ENCODE data around the gene PSENEN.

Gene PSENEN

DNA sequence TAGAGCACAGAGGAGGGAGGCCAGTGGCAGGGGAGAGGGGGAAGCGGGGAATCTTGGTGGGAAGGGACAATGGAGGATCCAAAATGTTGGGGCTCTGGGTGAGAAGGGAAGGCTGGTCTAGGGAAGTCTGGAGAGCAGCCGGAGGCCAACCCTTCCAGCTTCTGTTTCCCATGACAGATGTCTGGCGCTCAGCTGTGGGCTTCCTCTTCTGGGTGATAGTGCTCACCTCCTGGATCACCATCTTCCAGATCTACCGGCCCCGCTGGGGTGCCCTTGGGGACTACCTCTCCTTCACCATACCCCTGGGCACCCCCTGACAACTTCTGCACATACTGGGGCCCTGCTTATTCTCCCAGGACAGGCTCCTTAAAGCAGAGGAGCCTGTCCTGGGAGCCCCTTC is 1.1 kb downstream of the PSENEN start:
- TF ChIP-seq TAF1 (IDR thresholded peaks at IDR 0.05; ENCODE audit: low read depth, low read length): no peak
- TF ChIP-seq POLR2A (IDR thresholded peaks at IDR 0.05; ENCODE audit: low read depth, low read length): no peak
- TF ChIP-seq POU2F2 (IDR thresholded peaks at IDR 0.05; ENCODE audit: low read depth, low read length): no peak
- TF ChIP-seq SPI1 (IDR thresholded peaks at IDR 0.05; ENCODE audit: low read depth, low read length): no peak
- no peak for TF ChIP-seq PAX5 (IDR thresholded peaks at IDR 0.05; ENCODE audit: insufficient read depth, low read length, severe bottlenecking)
- TF ChIP-seq POLR2AphosphoS5 (IDR thresholded peaks at IDR 0.05; ENCODE audit: low read depth, low read length): no peak

DNA sequence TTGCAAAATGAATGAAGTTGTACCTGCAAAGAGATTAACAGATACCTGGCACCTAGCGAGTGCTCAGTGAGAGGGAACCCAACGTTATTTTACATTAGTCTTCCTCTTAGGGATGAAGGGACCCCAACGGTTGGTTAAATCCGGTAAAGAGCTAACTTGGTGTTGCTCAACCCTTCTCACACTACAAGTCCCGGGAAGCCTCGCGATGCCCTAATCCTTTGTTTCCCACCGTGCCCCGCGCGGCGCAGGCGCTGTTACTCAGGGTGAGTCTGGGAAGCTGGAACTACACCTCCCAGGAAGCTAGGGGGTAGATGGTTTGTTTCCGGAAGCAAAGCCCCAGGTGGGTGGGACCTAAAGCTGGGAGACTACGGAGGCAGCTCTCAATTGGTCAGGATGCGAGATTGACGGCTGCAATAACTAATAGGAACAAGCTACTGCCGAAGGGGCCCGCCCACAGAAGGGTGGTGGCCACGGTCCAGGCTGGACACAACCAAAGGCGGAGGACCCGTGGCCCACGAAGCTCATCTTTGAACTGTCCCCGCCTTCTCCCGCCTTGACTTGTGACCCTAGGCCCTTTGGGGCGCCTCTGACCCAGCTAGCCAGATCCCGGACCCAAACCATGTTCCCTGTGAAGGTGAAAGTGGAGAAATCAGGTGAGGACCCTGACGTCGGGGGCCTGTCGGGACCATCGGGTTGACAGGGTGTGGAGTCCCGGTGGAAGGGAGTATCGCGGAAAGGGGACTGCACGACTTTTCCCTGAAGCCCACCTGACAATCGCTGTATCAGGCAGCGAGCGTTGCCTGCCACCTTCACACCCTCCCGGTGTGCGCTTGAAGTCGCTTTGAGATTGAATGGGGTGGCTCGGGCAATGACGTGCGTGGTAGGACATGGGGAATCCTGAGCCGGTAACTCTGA is 2.9 kb downstream of the PSENEN start, which contains the start of gene LIN37:
Gene LIN37, plus strand, starts transcription at position 471 of the 915 bp plus-strand sequence. Its CDS starts 149 bp downstream, at position 620.
- no peak for TF ChIP-seq SPI1 (IDR thresholded peaks at IDR 0.05; ENCODE audit: low read depth, low read length)
- 0 out of 2 replicates have a peak, but pooled peaks have one; percentile 31 for TF ChIP-seq POLR2AphosphoS5 (IDR thresholded peaks at IDR 0.05; ENCODE audit: low read depth, low read length)
- peak; percentile 55; the same call in 1 of the 2 replicates for TF ChIP-seq POU2F2 (IDR thresholded peaks at IDR 0.05; ENCODE audit: low read depth, low read length)
- peak; percentile 26; the same call in 1 of the 2 replicates for TF ChIP-seq POLR2A (IDR thresholded peaks at IDR 0.05; ENCODE audit: low read depth, low read length)
- TF ChIP-seq TAF1 (IDR thresholded peaks at IDR 0.05; ENCODE audit: low read depth, low read length): no peak
- DNase-seq (ENCODE audit: insufficient read length, low spot score) (peak; percentile 84), FAIRE-seq (peak; percentile 98)

More for the DNA sequence above, 1.1 kb downstream of the PSENEN start:
- no peak for FAIRE-seq
- no peak for DNase-seq (ENCODE audit: insufficient read length, low spot score)

DNA sequence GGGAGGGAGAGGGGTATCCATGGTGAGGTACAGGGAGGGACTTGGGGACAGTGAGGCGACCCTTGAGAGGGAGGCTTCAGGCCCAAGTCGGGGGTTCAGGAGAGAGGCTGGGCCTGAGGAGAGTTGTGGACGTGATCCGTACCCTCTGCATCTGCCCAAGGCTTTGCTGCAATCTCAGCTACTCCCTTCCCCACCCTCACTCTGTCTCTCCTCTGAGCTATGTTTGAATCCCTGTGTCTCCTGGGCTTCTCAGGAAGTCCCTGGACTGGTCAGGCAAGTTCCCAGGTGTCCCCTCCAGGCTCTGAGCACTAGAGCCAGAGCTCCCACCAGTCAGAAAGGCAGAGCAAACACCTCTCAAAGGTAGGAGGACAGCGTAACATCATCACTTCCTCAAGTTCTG is 4.7 kb downstream of the PSENEN start:
- no peak for DNase-seq (ENCODE audit: insufficient read length, low spot score)
- TF ChIP-seq POU2F2 (IDR thresholded peaks at IDR 0.05; ENCODE audit: low read depth, low read length) (no peak), TAF1 (IDR thresholded peaks at IDR 0.05; ENCODE audit: low read depth, low read length) (no peak), POLR2AphosphoS5 (IDR thresholded peaks at IDR 0.05; ENCODE audit: low read depth, low read length) (no peak), SPI1 (IDR thresholded peaks at IDR 0.05; ENCODE audit: low read depth, low read length) (no peak), POLR2A (IDR thresholded peaks at IDR 0.05; ENCODE audit: low read depth, low read length) (no peak), PAX5 (IDR thresholded peaks at IDR 0.05; ENCODE audit: insufficient read depth, low read length, severe bottlenecking) (no peak)
- no peak for FAIRE-seq

DNA sequence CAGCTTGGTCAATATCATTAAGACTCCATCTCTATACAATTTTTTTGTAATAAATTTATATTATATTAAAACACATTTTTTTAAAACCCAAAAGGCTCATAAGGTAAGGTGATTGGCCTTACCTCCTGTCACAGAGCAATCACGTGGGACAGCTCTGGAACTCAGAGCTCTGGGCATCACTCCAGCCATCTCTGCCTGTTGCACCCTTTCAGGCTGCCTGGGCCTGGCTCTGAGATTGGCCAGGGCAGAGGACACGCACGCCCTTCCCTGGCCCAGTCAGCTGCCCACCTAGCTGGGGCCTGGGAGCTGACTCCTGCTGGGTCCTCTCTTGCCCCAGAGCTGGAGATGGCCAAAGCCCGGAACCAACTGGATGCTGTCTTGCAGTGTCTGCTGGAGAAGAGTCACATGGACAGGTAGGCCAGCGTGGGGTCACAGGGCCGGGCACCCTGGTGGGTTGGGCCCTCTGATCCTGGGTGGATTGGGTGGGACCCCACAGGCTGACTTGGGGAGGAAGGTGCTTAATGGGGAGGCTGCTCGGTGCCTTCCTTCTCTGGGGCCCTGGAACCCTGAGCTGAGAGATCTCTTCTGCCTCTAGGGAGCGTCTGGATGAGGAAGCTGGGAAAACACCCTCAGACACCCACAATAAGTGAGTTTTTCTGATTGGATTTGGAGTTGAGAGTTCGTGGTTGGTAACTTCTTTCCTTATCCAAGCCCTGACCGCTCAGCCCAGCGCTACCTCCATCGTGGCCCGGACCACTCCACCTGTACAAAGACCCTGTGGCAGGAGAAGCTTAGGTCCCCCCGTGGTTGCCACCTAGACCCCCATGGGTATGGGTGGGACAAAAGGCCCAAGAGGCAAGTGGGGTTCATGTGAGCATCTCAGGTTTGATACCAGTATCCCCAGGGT is 6.6 kb downstream of the PSENEN start:
- DNase-seq (ENCODE audit: insufficient read length, low spot score): no peak
- no peak for FAIRE-seq
- TF ChIP-seq TAF1 (IDR thresholded peaks at IDR 0.05; ENCODE audit: low read depth, low read length) (no peak), SPI1 (IDR thresholded peaks at IDR 0.05; ENCODE audit: low read depth, low read length) (no peak), POLR2A (IDR thresholded peaks at IDR 0.05; ENCODE audit: low read depth, low read length) (no peak), POU2F2 (IDR thresholded peaks at IDR 0.05; ENCODE audit: low read depth, low read length) (no peak), POLR2AphosphoS5 (IDR thresholded peaks at IDR 0.05; ENCODE audit: low read depth, low read length) (no peak), PAX5 (IDR thresholded peaks at IDR 0.05; ENCODE audit: insufficient read depth, low read length, severe bottlenecking) (no peak)

DNA sequence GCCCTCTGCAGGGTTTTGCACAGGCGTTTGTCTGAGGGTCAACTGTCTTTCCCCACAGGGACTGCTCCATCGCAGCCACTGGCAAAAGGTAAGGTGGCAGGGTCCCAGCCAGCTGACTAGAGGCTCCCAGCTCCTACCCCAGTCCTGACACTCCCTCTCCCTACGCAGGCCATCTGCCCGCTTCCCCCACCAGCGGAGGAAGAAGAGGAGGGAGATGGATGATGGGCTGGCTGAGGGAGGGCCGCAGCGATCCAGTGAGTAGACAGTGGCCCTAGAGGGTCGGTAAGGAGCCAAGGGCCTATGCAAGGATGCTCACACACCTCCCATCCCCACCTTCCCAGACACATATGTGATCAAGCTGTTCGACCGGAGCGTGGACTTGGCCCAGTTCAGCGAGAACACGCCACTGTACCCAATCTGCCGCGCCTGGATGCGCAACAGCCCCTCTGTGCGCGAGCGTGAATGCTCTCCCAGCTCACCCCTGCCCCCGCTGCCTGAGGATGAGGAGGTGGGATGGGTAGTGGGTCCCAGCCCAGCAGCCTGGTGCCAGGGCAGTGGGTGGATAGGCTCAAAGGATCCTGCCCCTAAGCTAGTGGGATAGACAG is 7.4 kb downstream of the PSENEN start:
- no peak for FAIRE-seq
- DNase-seq (ENCODE audit: insufficient read length, low spot score): no peak
- TF ChIP-seq POLR2AphosphoS5 (IDR thresholded peaks at IDR 0.05; ENCODE audit: low read depth, low read length): no peak
- no peak for TF ChIP-seq POU2F2 (IDR thresholded peaks at IDR 0.05; ENCODE audit: low read depth, low read length)
- no peak for TF ChIP-seq POLR2A (IDR thresholded peaks at IDR 0.05; ENCODE audit: low read depth, low read length)
- no peak for TF ChIP-seq PAX5 (IDR thresholded peaks at IDR 0.05; ENCODE audit: insufficient read depth, low read length, severe bottlenecking)
- TF ChIP-seq SPI1 (IDR thresholded peaks at IDR 0.05; ENCODE audit: low read depth, low read length): no peak
- TF ChIP-seq TAF1 (IDR thresholded peaks at IDR 0.05; ENCODE audit: low read depth, low read length): no peak

DNA sequence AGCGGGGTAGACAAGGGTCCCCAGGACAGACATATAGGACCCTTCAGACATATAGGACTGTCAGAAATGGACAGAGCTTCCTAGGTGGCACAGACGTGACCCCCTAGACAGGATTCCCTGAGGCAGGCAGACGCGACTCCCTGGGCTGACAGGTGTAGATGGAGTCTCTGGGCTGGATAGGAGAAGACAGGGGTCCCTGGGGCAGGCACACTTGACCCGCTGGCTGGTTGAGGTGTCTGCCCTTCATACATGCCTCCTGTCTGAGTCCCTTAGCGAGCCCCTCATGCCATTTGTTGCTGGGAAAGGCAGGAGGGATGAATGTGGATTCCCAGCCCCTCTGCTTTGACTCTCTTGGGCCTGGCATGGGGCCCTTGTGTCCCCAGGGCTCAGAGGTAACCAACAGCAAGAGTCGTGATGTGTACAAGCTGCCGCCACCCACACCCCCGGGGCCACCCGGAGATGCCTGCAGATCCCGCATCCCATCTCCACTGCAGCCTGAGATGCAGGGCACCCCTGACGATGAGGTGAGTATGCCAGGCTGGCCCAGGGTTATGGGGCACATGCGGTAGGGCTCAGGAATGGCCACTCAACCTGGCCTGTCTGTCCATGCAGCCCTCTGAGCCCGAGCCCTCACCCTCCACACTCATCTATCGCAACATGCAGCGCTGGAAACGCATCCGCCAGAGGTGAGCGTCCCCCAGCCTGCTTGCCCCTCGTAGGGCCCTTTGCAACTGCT is 8.4 kb downstream of the PSENEN start:
- no peak for TF ChIP-seq PAX5 (IDR thresholded peaks at IDR 0.05; ENCODE audit: insufficient read depth, low read length, severe bottlenecking)
- TF ChIP-seq SPI1 (IDR thresholded peaks at IDR 0.05; ENCODE audit: low read depth, low read length): no peak
- no peak for TF ChIP-seq TAF1 (IDR thresholded peaks at IDR 0.05; ENCODE audit: low read depth, low read length)
- no peak for TF ChIP-seq POLR2AphosphoS5 (IDR thresholded peaks at IDR 0.05; ENCODE audit: low read depth, low read length)
- TF ChIP-seq POU2F2 (IDR thresholded peaks at IDR 0.05; ENCODE audit: low read depth, low read length): no peak
- TF ChIP-seq POLR2A (IDR thresholded peaks at IDR 0.05; ENCODE audit: low read depth, low read length): no peak
- no peak for FAIRE-seq
- no peak for DNase-seq (ENCODE audit: insufficient read length, low spot score)

DNA sequence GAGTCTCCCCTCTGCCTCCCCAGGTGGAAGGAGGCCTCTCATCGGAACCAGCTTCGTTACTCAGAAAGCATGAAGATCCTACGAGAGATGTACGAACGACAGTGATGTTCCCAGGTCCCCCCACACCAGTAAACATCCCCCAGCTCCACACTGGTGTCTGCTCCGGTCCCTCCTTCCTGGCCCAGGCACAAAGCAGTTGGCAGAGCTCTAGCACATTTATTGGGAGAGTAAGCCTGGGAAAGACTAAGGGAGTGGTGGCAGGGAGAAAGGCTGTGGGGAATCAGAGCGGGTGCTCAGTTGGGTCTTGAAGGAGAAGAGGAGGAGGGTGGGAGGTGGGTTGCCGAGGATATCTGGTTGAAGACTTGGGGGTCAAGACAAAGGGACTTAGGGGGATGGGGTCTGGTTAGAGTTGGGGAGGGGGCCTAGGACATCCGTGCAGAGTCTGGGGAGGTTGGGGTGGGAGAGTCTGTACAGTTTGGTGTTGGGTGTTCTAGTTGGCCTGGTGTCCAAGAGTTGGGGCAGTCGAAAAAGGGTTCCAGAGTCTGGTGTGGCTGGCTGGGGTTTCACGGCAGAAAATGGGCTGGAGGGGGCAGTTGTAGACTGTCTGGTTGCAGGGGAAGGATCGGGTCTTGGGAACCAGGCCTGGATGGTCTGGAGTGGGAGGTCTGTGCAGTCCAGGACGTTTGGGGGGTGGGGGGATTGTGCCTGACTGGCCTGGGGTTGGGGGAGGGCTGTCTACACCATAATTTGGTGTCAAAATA is 9.1 kb downstream of the PSENEN start:
- FAIRE-seq (no peak), DNase-seq (ENCODE audit: insufficient read length, low spot score) (no peak)
- TF ChIP-seq SPI1 (IDR thresholded peaks at IDR 0.05; ENCODE audit: low read depth, low read length): no peak
- no peak for TF ChIP-seq POLR2A (IDR thresholded peaks at IDR 0.05; ENCODE audit: low read depth, low read length)
- no peak for TF ChIP-seq PAX5 (IDR thresholded peaks at IDR 0.05; ENCODE audit: insufficient read depth, low read length, severe bottlenecking)
- TF ChIP-seq POU2F2 (IDR thresholded peaks at IDR 0.05; ENCODE audit: low read depth, low read length): no peak
